Loucy (cell line): Measurements from ENCODE around the gene GRK2.

Experiments
- H2AFZ ChIP-seq: fragments of 200-600 bp; sonication (generic); 2 replicates; pipeline ENCODE4 v1.6.0; 2016; ENCODE audit warnings: antibody characterized with exemption, mild to moderate bottlenecking, low read length, moderate library complexity
- H3F3A ChIP-seq: fragments of 200-600 bp; 2 replicates; pipeline ENCODE4 v1.6.0; 2016; ENCODE audit warnings: antibody characterized with exemption, low read depth, mild to moderate bottlenecking
- H3K27me3 ChIP-seq: fragments of 200-600 bp; sonication (generic); 2 replicates; pipeline ENCODE4 v1.6.1; 2014; ENCODE audit warnings: low read length, mild to moderate bottlenecking; ENCODE audit not compliant: insufficient read depth, poor library complexity, severe bottlenecking
- H3K36me3 ChIP-seq: fragments of 200-600 bp; sonication (generic); 2 replicates; pipeline ENCODE4 v1.6.1; 2016; ENCODE audit warnings: low read length; ENCODE audit not compliant: insufficient read depth
- H3K4me1 ChIP-seq: fragments of 200-600 bp; sonication (generic); 2 replicates; pipeline ENCODE4 v1.5.1; 2014; ENCODE audit warnings: low read length, mild to moderate bottlenecking; ENCODE audit not compliant: insufficient read depth, poor library complexity, severe bottlenecking
- H3K4me2 ChIP-seq: fragments of 200-600 bp; sonication (generic); 2 replicates; pipeline ENCODE4 v1.6.0; 2014; ENCODE audit warnings: antibody characterized with exemption, low read length, low read depth, mild to moderate bottlenecking; ENCODE audit not compliant: poor library complexity, severe bottlenecking
- H3K4me3 ChIP-seq: fragments of 200-600 bp; sonication (generic); 2 replicates; pipeline ENCODE4 v1.5.1; 2014; ENCODE audit warnings: low read length, mild to moderate bottlenecking, mixed read lengths; ENCODE audit not compliant: poor library complexity, severe bottlenecking
- H3K79me2 ChIP-seq: fragments of 200-600 bp; sonication (generic); 2 replicates; pipeline ENCODE4 v1.6.1; 2014; ENCODE audit warnings: low read length; ENCODE audit not compliant: insufficient read depth
- H3K9ac ChIP-seq: fragments of 200-600 bp; sonication (generic); 2 replicates; pipeline ENCODE4 v1.6.0; 2014; ENCODE audit warnings: mild to moderate bottlenecking, low read depth, low read length, moderate library complexity; ENCODE audit not compliant: poor library complexity, severe bottlenecking
- H3K9me2 ChIP-seq: fragments of 200-600 bp; sonication (generic); replicated peaks from 2 replicates; pipeline ENCODE4 v1.6.1; 2016; ENCODE audit warnings: low read depth, low read length, mixed read lengths
- H3K9me3 ChIP-seq: fragments of 200-600 bp; sonication (generic); 2 replicates; pipeline ENCODE4 v1.6.1; 2014; ENCODE audit warnings: mild to moderate bottlenecking, antibody characterized with exemption, low read length, low read depth; ENCODE audit not compliant: insufficient read depth
- H4K20me1 ChIP-seq: fragments of 200-600 bp; sonication (generic); 2 replicates; pipeline ENCODE4 v1.6.0; 2014; ENCODE audit warnings: antibody characterized with exemption, low read length, mild to moderate bottlenecking; ENCODE audit not compliant: insufficient read depth, poor library complexity, severe bottlenecking
- CTCF ChIP-seq: fragments of 200-600 bp; sonication (generic); conservative IDR thresholded peaks from 2 replicates; pipeline ENCODE4 v1.5.1; 2014; ENCODE audit warnings: mild to moderate bottlenecking, antibody characterized with exemption, low read length
- EZH2phosphoT487 ChIP-seq: fragments of 200-600 bp; IDR thresholded peaks from 2 replicates; pipeline ENCODE4 v1.6.1; 2018; ENCODE audit warnings: antibody characterized with exemption, mild to moderate bottlenecking, moderate library complexity, borderline replicate concordance

The GRK2 gene

GRCh38 chr11:67242548-67242947 is 23.7 kb upstream of the GRK2 start:
- Histone ChIP-seq H2AFZ (no peak overlapping the region), H3K36me3 (peaks cover 45% of the 10 kb centered on the region), H3K4me1 (peaks cover 45% of the 10 kb centered on the region), H3F3A (no peaks in the 10 kb centered on the region), H3K9me3 (no peaks in the 10 kb centered on the region), H3K79me2 (peaks cover 72% of the 10 kb centered on the region), H3K4me3 (peak overlapping the region; percentile 91), H3K9ac (peak overlapping the region; percentile 96), H4K20me1 (peaks cover 55% of the 10 kb centered on the region), H3K27me3 (no peaks in the 10 kb centered on the region), H3K4me2 (peak overlapping the region; percentile 92), H3K9me2 (no peaks in the 10 kb centered on the region)
- TF ChIP-seq EZH2phosphoT487 (no peak), CTCF (no peak)

GRCh38 chr11:67243051-67243450 is 23.2 kb upstream of the GRK2 start:
- H4K20me1 ChIP-seq = peaks cover 60% of the 10 kb centered on the region
- H3F3A ChIP-seq = no peaks in the 10 kb centered on the region
- H3K9me3 ChIP-seq = no peaks in the 10 kb centered on the region
- no peak overlapping the region for H2AFZ ChIP-seq
- H3K9ac ChIP-seq = peak overlapping the region; percentile 96
- TF ChIP-seq EZH2phosphoT487 (no peak), CTCF (no peak)
- no peaks in the 10 kb centered on the region for H3K9me2 ChIP-seq
- peaks cover 77% of the 10 kb centered on the region for H3K79me2 ChIP-seq
- H3K4me1 ChIP-seq = peaks cover 45% of the 10 kb centered on the region
- H3K4me3 ChIP-seq = peak overlapping the region; percentile 91
- H3K4me2 ChIP-seq = peak overlapping the region; percentile 92
- H3K27me3 ChIP-seq = no peaks in the 10 kb centered on the region
- H3K36me3 ChIP-seq = peaks cover 50% of the 10 kb centered on the region

DNA sequence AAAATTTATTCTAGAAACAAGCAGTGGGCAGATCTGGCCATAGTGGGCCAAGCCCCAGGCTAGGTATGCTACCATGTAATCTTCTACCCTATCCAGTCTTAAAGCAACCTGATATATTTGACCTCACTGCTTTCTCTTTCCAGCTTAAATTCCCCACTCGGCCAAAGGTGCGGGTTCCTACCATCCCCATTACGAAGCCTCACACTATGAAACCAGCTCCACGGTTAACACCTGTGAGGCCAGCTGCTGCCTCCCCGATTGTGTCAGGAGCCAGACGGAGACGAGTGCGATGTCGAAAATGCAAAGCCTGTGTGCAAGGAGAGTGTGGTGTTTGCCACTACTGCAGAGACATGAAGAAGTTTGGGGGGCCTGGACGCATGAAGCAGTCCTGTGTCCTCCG is 21.2 kb upstream of the GRK2 start:
- no peaks in the 10 kb centered on the region for H3K9me3 ChIP-seq
- H3K4me1 ChIP-seq = peaks cover 35% of the 10 kb centered on the region
- peaks cover 58% of the 10 kb centered on the region for H4K20me1 ChIP-seq
- H3F3A ChIP-seq = no peaks in the 10 kb centered on the region
- no peak overlapping the region for H3K4me3 ChIP-seq
- no peak for TF ChIP-seq EZH2phosphoT487
- no peak for TF ChIP-seq CTCF
- H3K27me3 ChIP-seq = no peaks in the 10 kb centered on the region
- peaks cover 70% of the 10 kb centered on the region for H3K36me3 ChIP-seq
- no peak overlapping the region for H3K4me2 ChIP-seq
- peaks cover 83% of the 10 kb centered on the region for H3K79me2 ChIP-seq
- H3K9me2 ChIP-seq = no peaks in the 10 kb centered on the region
- H3K9ac ChIP-seq = no peak overlapping the region
- no peak overlapping the region for H2AFZ ChIP-seq
